Prostate gland (tissue), 1 donor: ENCODE results near the gene VRK3.

Experiments used
- POLR2A ChIP-seq: fragments of 450-650 bp; IDR thresholded peaks from one replicate; pipeline ENCODE4 v1.6.1; 2016; ENCODE audit warnings: antibody characterized with exemption, mild to moderate bottlenecking
- POLR2AphosphoS5 ChIP-seq: sonication (generic); formaldehyde crosslinking; IDR thresholded peaks from one replicate; pipeline ENCODE4 v1.6.1; 2017; ENCODE audit warnings: antibody characterized with exemption

GRCh38 chr19:49968279-49968922, 56.8 kb downstream of the VRK3 start:
- no peak for TF ChIP-seq POLR2AphosphoS5
- no peak for TF ChIP-seq POLR2A
